ENCODE measurements around the gene DDX52. TPM values are rescaled to one million over a fixed set of nuclear protein-coding genes. Genes with fewer than 3 reads are reported as not detected.
"Not testable (repeated sequence)": the region's sequence is repeated elsewhere in the genome, so short reads cannot be mapped to it uniquely, and the experiment has no call there.

Gene DDX52, protein sequence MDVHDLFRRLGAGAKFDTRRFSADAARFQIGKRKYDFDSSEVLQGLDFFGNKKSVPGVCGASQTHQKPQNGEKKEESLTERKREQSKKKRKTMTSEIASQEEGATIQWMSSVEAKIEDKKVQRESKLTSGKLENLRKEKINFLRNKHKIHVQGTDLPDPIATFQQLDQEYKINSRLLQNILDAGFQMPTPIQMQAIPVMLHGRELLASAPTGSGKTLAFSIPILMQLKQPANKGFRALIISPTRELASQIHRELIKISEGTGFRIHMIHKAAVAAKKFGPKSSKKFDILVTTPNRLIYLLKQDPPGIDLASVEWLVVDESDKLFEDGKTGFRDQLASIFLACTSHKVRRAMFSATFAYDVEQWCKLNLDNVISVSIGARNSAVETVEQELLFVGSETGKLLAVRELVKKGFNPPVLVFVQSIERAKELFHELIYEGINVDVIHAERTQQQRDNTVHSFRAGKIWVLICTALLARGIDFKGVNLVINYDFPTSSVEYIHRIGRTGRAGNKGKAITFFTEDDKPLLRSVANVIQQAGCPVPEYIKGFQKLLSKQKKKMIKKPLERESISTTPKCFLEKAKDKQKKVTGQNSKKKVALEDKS
- total RNA-seq, result 14.5 and 19.3 TPM in 2 replicates

DNA sequence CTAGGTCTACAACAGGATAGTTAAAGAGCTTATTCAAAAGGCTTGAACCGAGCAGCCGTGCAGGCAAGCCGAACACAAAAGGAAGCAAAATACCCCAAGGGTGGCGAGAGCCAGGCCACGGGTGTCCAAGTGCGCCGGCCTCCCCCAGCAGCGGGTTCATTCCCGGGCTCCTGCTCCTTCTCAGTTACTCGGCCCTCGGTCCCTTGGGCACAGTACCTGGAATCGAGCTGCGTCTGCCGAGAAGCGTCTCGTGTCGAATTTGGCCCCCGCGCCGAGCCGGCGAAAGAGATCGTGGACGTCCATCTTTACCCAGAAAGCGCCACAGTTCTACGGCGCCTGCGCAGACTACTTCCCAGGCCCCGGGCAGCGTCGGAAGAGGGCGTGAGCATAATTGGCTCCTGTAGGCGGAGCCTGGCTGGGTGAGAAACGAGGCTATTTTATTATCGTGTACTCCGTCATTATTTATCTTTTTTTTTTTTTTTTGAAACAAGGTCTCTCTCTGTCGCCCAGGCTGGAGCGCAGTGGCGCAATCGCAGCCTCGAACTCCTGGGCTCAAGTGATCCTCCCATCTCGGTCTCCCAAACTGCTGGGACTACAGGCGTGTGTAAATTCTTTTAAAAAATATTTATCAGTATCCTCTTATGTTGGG, at the start of gene DDX52:
Gene DDX52 (minus strand): TSS at position 329 of the 649 bp plus-strand sequence. CDS start 26 bp downstream, at position 303.
- DNase-seq (ENCODE audit: low read depth) (peak; percentile 87), FAIRE-seq (no peak)
- TF ChIP-seq, protein P1, sequence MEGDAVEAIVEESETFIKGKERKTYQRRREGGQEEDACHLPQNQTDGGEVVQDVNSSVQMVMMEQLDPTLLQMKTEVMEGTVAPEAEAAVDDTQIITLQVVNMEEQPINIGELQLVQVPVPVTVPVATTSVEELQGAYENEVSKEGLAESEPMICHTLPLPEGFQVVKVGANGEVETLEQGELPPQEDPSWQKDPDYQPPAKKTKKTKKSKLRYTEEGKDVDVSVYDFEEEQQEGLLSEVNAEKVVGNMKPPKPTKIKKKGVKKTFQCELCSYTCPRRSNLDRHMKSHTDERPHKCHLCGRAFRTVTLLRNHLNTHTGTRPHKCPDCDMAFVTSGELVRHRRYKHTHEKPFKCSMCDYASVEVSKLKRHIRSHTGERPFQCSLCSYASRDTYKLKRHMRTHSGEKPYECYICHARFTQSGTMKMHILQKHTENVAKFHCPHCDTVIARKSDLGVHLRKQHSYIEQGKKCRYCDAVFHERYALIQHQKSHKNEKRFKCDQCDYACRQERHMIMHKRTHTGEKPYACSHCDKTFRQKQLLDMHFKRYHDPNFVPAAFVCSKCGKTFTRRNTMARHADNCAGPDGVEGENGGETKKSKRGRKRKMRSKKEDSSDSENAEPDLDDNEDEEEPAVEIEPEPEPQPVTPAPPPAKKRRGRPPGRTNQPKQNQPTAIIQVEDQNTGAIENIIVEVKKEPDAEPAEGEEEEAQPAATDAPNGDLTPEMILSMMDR (IDR thresholded peaks at IDR 0.05; ENCODE audit: insufficient read depth, low read length, severe bottlenecking), result no peak
- Histone ChIP-seq H3K36me3 (ENCODE audit: control insufficient read depth, insufficient read depth, low read length) (peaks cover 2% of the 10 kb centered on the region), H3K4me3 (ENCODE audit: low read depth, low read length) (peak within 1 kb of the TSS; percentile 71), H3K27me3 (ENCODE audit: control insufficient read depth, insufficient read depth, low read length) (no peaks in the 10 kb centered on the region)

DNA sequence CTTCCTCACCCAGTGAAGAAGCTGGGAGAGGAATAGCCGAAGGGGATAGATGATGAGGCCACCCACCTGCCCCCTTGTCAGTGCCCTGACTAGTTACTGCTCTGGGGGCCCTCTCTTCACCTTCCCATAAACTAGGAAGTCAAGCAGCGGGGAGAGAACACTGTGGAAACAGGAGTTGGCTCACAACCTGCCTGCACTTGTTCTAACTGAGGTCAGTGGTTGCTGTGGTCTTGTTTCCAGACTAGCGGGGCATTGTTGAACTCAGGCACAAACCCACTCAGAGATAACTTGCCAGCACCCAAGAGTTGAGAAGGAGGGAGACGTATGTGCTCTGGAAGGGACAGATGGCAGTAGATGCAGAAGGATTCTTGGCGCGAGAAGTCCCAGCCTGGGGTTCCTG, 48.6 kb upstream of the DDX52 start:
- DNase-seq (ENCODE audit: low read depth) (peak; percentile 79), FAIRE-seq (no peak)
- TF ChIP-seq, protein P1 (IDR thresholded peaks at IDR 0.05; ENCODE audit: insufficient read depth, low read length, severe bottlenecking), result no peak
- H3K4me3 ChIP-seq (ENCODE audit: low read depth, low read length), result no peak overlapping the region
- H3K27me3 ChIP-seq (ENCODE audit: control insufficient read depth, insufficient read depth, low read length), result peaks cover 2% of the 10 kb centered on the region
- no peaks in the 10 kb centered on the region for H3K36me3 ChIP-seq (ENCODE audit: control insufficient read depth, insufficient read depth, low read length)

DNA sequence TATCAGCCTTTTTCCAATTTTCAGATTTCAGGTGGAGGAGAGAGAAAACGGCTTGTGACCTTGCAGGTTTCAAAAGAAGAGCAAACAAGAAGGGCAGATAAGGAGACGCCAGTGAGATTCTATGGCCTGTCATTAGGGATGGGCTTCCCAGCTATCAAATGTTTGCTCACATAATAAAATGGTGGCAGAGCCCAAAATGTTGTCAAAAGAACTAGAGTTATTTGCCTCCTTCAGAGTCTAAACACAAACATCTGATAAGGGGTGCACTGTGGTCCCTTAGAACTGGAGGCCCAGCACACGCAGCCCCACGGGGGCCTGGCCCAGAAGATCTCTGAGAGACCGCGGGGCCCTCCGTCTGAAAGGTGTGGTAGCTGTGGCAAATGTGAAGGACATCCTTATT, 46.1 kb upstream of the DDX52 start:
- DNase-seq (ENCODE audit: low read depth) (no peak), FAIRE-seq (no peak)
- TF ChIP-seq, protein P1 (IDR thresholded peaks at IDR 0.05; ENCODE audit: insufficient read depth, low read length, severe bottlenecking), result no peak
- Histone ChIP-seq H3K4me3 (ENCODE audit: low read depth, low read length) (no peak overlapping the region), H3K36me3 (ENCODE audit: control insufficient read depth, insufficient read depth, low read length) (no peaks in the 10 kb centered on the region), H3K27me3 (ENCODE audit: control insufficient read depth, insufficient read depth, low read length) (peaks cover 2% of the 10 kb centered on the region)

DNA sequence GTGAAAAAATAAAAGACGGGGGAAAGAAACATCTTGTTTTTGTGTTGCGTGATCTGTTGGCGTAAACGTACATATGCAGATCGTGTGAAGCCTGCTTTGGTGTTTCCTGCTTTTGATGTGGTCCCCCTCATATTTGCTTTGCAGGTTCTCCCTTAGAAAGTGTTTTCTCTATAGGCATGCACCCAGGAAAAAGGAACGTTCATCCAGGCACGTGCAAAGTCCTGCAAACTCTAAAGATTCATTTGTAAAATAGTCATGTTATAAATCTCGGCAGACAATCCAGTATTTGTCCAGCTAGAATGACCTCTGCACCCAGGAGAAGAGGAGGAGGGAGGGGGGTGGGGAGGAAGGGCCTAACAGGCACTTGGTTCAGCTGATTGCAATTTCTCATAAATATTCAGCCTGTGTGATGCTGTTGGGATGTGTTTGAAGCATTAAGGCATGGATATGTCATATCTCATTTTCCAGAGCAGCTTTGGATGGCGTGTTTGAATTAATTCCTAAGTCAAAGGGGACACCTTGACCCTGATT, 40.3 kb upstream of the DDX52 start:
- DNase-seq (ENCODE audit: low read depth), result no peak
- TF ChIP-seq, protein P1 (IDR thresholded peaks at IDR 0.05; ENCODE audit: insufficient read depth, low read length, severe bottlenecking), result no peak
- Histone ChIP-seq H3K36me3 (ENCODE audit: control insufficient read depth, insufficient read depth, low read length) (no peaks in the 10 kb centered on the region), H3K27me3 (ENCODE audit: control insufficient read depth, insufficient read depth, low read length) (peaks cover 2% of the 10 kb centered on the region), H3K4me3 (ENCODE audit: low read depth, low read length) (no peak overlapping the region)
- FAIRE-seq, result no peak

DNA sequence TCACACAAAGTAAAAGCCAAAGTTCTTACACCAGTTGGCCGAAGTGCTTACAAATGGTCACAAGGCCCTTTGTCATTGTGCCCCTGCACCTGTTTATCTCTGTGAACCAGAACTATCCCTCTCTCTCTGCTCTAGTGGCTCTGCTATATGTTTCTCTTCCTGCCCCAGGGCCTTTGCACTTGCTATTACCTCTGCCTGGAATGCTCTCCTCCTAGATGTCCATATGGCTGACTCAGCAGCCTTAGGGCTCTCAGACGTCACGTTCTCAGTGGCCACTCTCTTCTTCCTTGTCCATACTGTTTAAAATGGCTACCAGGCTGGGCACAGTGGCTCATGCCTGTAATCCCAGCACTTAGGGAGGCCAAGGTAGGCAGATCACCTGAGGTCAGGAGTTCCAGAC, 38.8 kb upstream of the DDX52 start:
- no peaks in the 10 kb centered on the region for H3K36me3 ChIP-seq (ENCODE audit: control insufficient read depth, insufficient read depth, low read length)
- FAIRE-seq (no peak), DNase-seq (ENCODE audit: low read depth) (no peak)
- H3K27me3 ChIP-seq (ENCODE audit: control insufficient read depth, insufficient read depth, low read length), result no peaks in the 10 kb centered on the region
- no peak overlapping the region for H3K4me3 ChIP-seq (ENCODE audit: low read depth, low read length)
- TF ChIP-seq, protein P1 (IDR thresholded peaks at IDR 0.05; ENCODE audit: insufficient read depth, low read length, severe bottlenecking), result no peak

DNA sequence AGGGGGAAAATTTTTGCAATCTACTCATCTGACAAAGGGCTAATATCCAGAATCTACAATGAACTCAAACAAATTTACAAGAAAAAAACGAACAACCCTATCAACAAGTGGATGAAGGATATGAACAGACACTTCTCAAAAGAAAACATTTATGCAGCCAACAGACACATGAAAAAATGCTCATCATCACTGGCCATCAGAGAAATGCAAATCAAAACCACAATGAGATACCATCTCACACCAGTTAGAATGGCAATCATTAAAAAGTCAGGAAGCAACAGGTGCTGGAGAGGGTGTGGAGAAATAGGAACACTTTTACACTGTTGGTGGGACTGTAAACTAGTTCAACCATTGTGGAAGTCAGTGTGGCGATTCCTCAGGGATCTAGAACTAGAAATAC, 36.7 kb upstream of the DDX52 start:
- not testable (repeated sequence) for FAIRE-seq; H3K27me3 ChIP-seq (ENCODE audit: control insufficient read depth, insufficient read depth, low read length); H3K36me3 ChIP-seq (ENCODE audit: control insufficient read depth, insufficient read depth, low read length); H3K4me3 ChIP-seq (ENCODE audit: low read depth, low read length); DNase-seq (ENCODE audit: low read depth)
